ENCODE results near the gene ABHD17C. TPM values are rescaled to one million over a fixed set of nuclear protein-coding genes. Genes with fewer than 3 reads are reported as not detected.

The ABHD17C gene
- total RNA-seq, 1 experiment from 2014 or later = 42.2 TPM

GRCh38 chr15:80709542-80709941 is 14.4 kb downstream of the ABHD17C start:
- Histone ChIP-seq H3K79me2 (ENCODE audit: low read depth) (peaks cover 99% of the 10 kb centered on the region), H3K4me1 (replicated peaks; ENCODE audit: insufficient read depth) (peaks cover 24% of the 10 kb centered on the region), H3K27me3 (ENCODE audit: insufficient read depth, low read depth) (no peaks in the 10 kb centered on the region), H3K27ac (peak overlapping the region; percentile 66), H3K4me2 (peak overlapping the region; percentile 79), H3K36me3 (ENCODE audit: low read depth) (peaks cover 32% of the 10 kb centered on the region), H4K20me1 (ENCODE audit: insufficient read depth) (peaks cover 36% of the 10 kb centered on the region), H2AFZ (no peak overlapping the region), H3K9me2 (ENCODE audit: insufficient read depth) (no peaks in the 10 kb centered on the region), H3K9me3 (ENCODE audit: insufficient read depth, low read depth) (no peaks in the 10 kb centered on the region), H3F3A (ENCODE audit: insufficient read depth, low read depth) (peaks cover 30% of the 10 kb centered on the region), H3K4me3 (no peak overlapping the region)
- intact Hi-C loops (cut with micrococcal nuclease; ENCODE audit: unreplicated experiment) = loop anchor here (2.0 kb wide), 1 partner anchor 17 kb away; no protein-coding TSS in a partner anchor
- POLR2A ChIA-PET (ENCODE audit: unreplicated experiment) = no interaction called here
- TF ChIP-seq CTCF (conservative IDR thresholded peaks at IDR 0.05) = no peak
- no peak for TF ChIP-seq EZH2 (IDR thresholded peaks at IDR 0.05; ENCODE audit: low read depth)
- CTCF ChIA-PET = interaction anchor here (0.7 kb wide), 1 partner anchor 67 kb away, joined by 3 read pairs; no protein-coding TSS in a partner anchor
- no TSS peak for BruUV-seq (replicated peaks)
- peak; percentile 76 for DNase-seq

- Histone ChIP-seq H3K4me1 (replicated peaks; ENCODE audit: insufficient read depth) (peaks cover 24% of the 10 kb centered on the region), H4K20me1 (ENCODE audit: insufficient read depth) (peaks cover 42% of the 10 kb centered on the region), H3K4me2 (no peak overlapping the region), H3K27ac (no peak overlapping the region), H3K79me2 (ENCODE audit: low read depth) (peaks cover 99% of the 10 kb centered on the region), H3F3A (ENCODE audit: insufficient read depth, low read depth) (peaks cover 39% of the 10 kb centered on the region), H3K9me3 (ENCODE audit: insufficient read depth, low read depth) (no peaks in the 10 kb centered on the region), H3K4me3 (no peak overlapping the region), H3K36me3 (ENCODE audit: low read depth) (peaks cover 33% of the 10 kb centered on the region), H2AFZ (no peak overlapping the region), H3K27me3 (ENCODE audit: insufficient read depth, low read depth) (no peaks in the 10 kb centered on the region), H3K9me2 (ENCODE audit: insufficient read depth) (no peaks in the 10 kb centered on the region)
- BruUV-seq (replicated peaks) = no TSS peak
- POLR2A ChIA-PET (ENCODE audit: unreplicated experiment) = no interaction called here
- TF ChIP-seq EZH2 (IDR thresholded peaks at IDR 0.05; ENCODE audit: low read depth) (no peak), CTCF (conservative IDR thresholded peaks at IDR 0.05) (no peak)
- intact Hi-C loops (cut with micrococcal nuclease; ENCODE audit: unreplicated experiment) = no loop called here
- CTCF ChIA-PET = no interaction called here
- no peak for DNase-seq
Observed at GRCh38 chr15:80710635-80711554, 15.8 kb downstream of the ABHD17C start.

GRCh38 chr15:80711886-80712285 is 16.8 kb downstream of the ABHD17C start:
- peaks cover 40% of the 10 kb centered on the region for H3F3A ChIP-seq (ENCODE audit: insufficient read depth, low read depth)
- H3K4me2 ChIP-seq = no peak overlapping the region
- H3K79me2 ChIP-seq (ENCODE audit: low read depth) = peaks cover 99% of the 10 kb centered on the region
- CTCF ChIA-PET = no interaction called here
- no peaks in the 10 kb centered on the region for H3K9me2 ChIP-seq (ENCODE audit: insufficient read depth)
- H2AFZ ChIP-seq = no peak overlapping the region
- 0 out of 2 replicates have a peak overlapping the region, but pooled peaks have one; percentile 21 for H3K27ac ChIP-seq
- H3K36me3 ChIP-seq (ENCODE audit: low read depth) = peaks cover 31% of the 10 kb centered on the region
- no peaks in the 10 kb centered on the region for H3K9me3 ChIP-seq (ENCODE audit: insufficient read depth, low read depth)
- intact Hi-C loops (cut with micrococcal nuclease; ENCODE audit: unreplicated experiment) = no loop called here
- POLR2A ChIA-PET (ENCODE audit: unreplicated experiment) = no interaction called here
- H3K4me1 ChIP-seq (replicated peaks; ENCODE audit: insufficient read depth) = peaks cover 24% of the 10 kb centered on the region
- H3K4me3 ChIP-seq = no peak overlapping the region
- BruUV-seq (replicated peaks) = no TSS peak
- H3K27me3 ChIP-seq (ENCODE audit: insufficient read depth, low read depth) = no peaks in the 10 kb centered on the region
- H4K20me1 ChIP-seq (ENCODE audit: insufficient read depth) = peaks cover 42% of the 10 kb centered on the region
- TF ChIP-seq CTCF (conservative IDR thresholded peaks at IDR 0.05) (no peak), EZH2 (IDR thresholded peaks at IDR 0.05; ENCODE audit: low read depth) (no peak)
- DNase-seq = no peak

Data from PC-9 (cell line).